ENCODE data around the gene SPPL3. TPM values are rescaled to one million over a fixed set of nuclear protein-coding genes. Genes with fewer than 3 reads are reported as not detected.

Gene SPPL3
- polyA plus RNA-seq, 1 experiment, result 13.2 TPM

GRCh38 chr12:120787889-120788288 is 116.3 kb downstream of the SPPL3 start:
- ChIA-PET CTCF (no interaction called here), POLR2A (no interaction called here)
- Histone ChIP-seq H3K27me3 (ENCODE audit: control insufficient read depth, insufficient read depth, low read length) (no peaks in the 10 kb centered on the region), H3K4me3 (ENCODE audit: low read depth, low read length) (no peak overlapping the region), H3K36me3 (ENCODE audit: control insufficient read depth, insufficient read depth, low read length) (no peaks in the 10 kb centered on the region)
- no peak for DNase-seq (ENCODE audit: low read depth)
- no peak for TF ChIP-seq CTCF (IDR thresholded peaks at IDR 0.05; ENCODE audit: insufficient read depth, low read depth, low read length)

- ChIA-PET POLR2A (interaction anchor here (0.7 kb wide), 1 partner anchor 185 kb away, joined by 4 read pairs; no protein-coding TSS in a partner anchor), CTCF (no interaction called here)
- Histone ChIP-seq H3K27me3 (ENCODE audit: control insufficient read depth, insufficient read depth, low read length) (no peaks in the 10 kb centered on the region), H3K4me3 (ENCODE audit: low read depth, low read length) (no peak overlapping the region), H3K36me3 (ENCODE audit: control insufficient read depth, insufficient read depth, low read length) (peaks cover 3% of the 10 kb centered on the region; the same call in 1 of the 2 replicates)
- no peak for DNase-seq (ENCODE audit: low read depth)
- TF ChIP-seq CTCF (IDR thresholded peaks at IDR 0.05; ENCODE audit: insufficient read depth, low read depth, low read length), result no peak
Measured at GRCh38 chr12:120784804-120785203, 119.4 kb downstream of the SPPL3 start.

GRCh38 chr12:120783197-120783596 is 121.0 kb downstream of the SPPL3 start:
- ChIA-PET POLR2A (no interaction called here), CTCF (interaction anchor here (1.1 kb wide), 1 partner anchor 11 kb away, joined by 3 read pairs; no protein-coding TSS in a partner anchor)
- peak; percentile 12 for DNase-seq (ENCODE audit: low read depth)
- Histone ChIP-seq H3K27me3 (ENCODE audit: control insufficient read depth, insufficient read depth, low read length) (no peaks in the 10 kb centered on the region), H3K36me3 (ENCODE audit: control insufficient read depth, insufficient read depth, low read length) (peaks cover 3% of the 10 kb centered on the region; the same call in 1 of the 2 replicates), H3K4me3 (ENCODE audit: low read depth, low read length) (no peak overlapping the region)
- TF ChIP-seq CTCF (IDR thresholded peaks at IDR 0.05; ENCODE audit: insufficient read depth, low read depth, low read length), result no peak

GRCh38 chr12:120775862-120776552 is 128.2 kb downstream of the SPPL3 start:
- no peak for DNase-seq (ENCODE audit: low read depth)
- H3K4me3 ChIP-seq (ENCODE audit: low read depth, low read length), result no peak overlapping the region
- H3K36me3 ChIP-seq (ENCODE audit: control insufficient read depth, insufficient read depth, low read length), result peaks cover 7% of the 10 kb centered on the region; the same call in 1 of the 2 replicates
- no peak for TF ChIP-seq CTCF (IDR thresholded peaks at IDR 0.05; ENCODE audit: insufficient read depth, low read depth, low read length)
- no peaks in the 10 kb centered on the region for H3K27me3 ChIP-seq (ENCODE audit: control insufficient read depth, insufficient read depth, low read length)
- CTCF ChIA-PET, result interaction anchor here (0.8 to 1.1 kb wide), 3 partner anchors 19 to 204 kb away, joined by 3 read pairs; no protein-coding TSS in a partner anchor
- POLR2A ChIA-PET, result no interaction called here

- Histone ChIP-seq H3K4me3 (ENCODE audit: low read depth, low read length) (no peak overlapping the region), H3K27me3 (ENCODE audit: control insufficient read depth, insufficient read depth, low read length) (no peaks in the 10 kb centered on the region), H3K36me3 (ENCODE audit: control insufficient read depth, insufficient read depth, low read length) (peaks cover 5% of the 10 kb centered on the region; the same call in 1 of the 2 replicates)
- no peak for TF ChIP-seq CTCF (IDR thresholded peaks at IDR 0.05; ENCODE audit: insufficient read depth, low read depth, low read length)
- CTCF ChIA-PET, result interaction anchor here (0.5 to 1.2 kb wide), 2 partner anchors 12 to 27 kb away, joined by 3 read pairs; no protein-coding TSS in a partner anchor
- DNase-seq (ENCODE audit: low read depth), result no peak
- POLR2A ChIA-PET, result no interaction called here
Measured at GRCh38 chr12:120774169-120774916, 129.8 kb downstream of the SPPL3 start.

All from BJ (cell line).